ENCODE results near the gene FAM168B.
A peak's percentile ranks its signal among the peaks of the same experiment; 100 is the strongest.

Gene FAM168B

DNA sequence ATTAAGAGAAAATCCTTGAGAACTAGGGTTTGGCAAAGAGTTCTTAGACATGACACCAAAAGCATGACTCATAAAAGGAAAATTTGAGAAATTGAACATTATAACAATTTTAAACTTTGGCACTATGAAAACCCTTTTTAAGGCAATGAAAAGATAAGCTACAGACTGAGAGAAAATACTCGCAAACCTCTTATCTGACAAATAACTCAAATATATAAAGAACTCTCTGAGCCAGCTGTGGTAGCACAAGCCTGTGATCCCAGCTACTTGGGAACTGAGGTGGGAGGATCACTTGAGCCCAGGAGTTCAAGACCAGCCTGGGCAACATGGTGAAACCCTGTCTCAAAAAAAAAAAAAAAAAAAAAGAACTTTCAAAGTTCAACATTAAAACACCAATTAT, 70.5 kb downstream of the FAM168B start:
- DNase-seq (ENCODE audit: low read depth in 2 of 2) = no peak

DNA sequence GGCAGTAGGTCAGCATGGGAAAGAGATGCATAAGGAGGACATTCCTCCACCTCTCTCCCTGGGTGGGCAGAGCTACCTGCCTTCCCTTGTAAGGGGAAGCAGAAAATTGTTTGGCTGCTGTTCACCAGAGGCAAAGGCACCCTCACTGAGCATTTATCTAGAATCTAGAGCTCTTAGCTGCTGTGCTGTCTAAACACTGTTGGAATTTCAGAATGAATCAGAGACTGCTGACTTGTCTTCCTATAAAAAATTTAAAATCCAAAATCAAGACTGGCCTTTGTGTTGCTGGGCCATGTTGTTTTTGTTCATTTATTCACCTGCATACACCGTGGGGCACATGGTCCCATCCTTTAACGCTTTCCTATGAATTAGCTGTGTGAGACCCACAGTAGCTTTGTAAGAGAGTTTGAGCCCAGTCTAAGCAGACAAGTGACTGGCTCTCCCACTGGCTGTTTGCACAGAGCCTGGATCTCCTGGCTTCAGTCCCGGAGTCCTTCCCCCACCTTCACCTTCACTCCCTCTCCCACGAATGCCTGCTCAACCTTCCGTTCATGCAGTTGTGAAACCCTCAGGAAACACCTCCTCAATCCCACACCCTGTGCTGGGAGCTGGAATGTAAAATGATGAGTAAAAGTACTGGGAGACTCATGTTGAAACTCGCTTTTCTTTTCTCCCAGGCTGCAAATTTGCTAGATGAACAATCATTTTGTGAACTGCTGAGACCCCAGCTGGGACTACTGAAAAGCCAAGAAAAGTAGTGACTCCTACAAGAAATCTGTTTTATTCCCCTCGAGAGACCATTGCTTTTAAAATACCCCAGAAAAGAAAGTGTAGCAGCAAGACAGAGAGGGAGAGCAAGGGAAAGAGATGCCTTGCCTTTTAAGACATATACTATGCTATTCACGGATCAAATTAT, 76.2 kb downstream of the FAM168B start:
- peak in 1 of 2 experiments; percentile 11 for DNase-seq (ENCODE audit: low read depth in 2 of 2)

DNA sequence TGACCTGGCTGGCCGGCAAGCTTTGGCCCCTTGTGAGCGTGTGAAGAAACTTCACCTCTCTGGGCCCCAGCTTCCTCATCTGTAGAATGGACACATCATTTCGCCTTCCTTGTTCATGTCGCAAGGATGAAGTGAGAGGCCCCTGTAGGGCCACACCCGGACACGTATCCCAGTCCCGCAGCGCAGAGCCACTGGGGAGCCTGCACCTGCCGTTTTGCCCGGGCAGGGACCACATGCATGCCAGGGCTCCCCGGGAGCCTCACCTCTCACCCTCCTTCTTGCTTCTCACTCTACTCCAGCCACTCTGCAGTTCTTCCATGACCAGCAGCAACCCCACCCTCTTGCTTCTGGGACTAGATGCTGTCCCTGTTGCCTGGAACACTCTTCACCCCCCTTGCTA, 77.5 kb downstream of the FAM168B start:
- DNase-seq (ENCODE audit: low read depth in 2 of 2) = no peak

DNA sequence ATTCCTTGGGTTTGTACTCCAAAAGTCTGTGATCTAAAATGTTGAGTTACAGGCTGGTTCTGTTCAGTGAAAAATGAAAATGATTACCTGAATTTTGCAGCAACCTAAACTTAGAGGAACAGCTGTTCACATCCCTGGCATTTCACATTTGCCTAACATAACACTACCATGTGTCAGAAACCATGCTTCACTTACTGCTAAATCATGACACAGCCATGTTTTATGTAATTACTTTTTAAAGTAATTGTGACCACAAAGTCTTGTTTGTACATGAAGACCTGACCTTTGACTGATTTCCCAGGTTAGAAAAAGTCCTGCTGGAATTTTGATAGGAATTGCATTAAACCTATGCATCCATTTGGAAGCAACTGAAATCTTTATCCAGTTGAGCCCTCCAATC, 79.1 kb downstream of the FAM168B start:
- DNase-seq (ENCODE audit: low read depth in 2 of 2) = no peak

DNA sequence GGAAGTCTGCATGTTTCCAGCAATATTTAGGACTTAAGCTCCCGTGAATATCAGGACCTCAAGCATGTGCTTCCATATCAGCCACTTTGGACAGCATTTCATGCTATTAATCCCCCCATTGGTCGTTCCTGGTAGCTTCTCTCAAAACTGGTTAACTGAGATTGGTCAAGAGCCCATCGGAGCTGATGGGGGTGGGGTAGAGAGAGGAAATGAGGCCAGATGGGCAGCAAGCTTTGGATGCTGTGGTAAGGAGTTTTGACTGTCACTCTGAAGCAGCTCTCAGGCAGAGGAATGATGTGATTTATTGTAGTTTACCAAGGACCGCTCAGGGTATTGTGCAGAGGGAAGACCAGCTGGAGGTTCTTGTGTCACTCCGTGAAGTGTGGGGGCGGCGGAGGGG, 81.8 kb downstream of the FAM168B start:
- no peak for DNase-seq (ENCODE audit: low read depth in 2 of 2)

DNA sequence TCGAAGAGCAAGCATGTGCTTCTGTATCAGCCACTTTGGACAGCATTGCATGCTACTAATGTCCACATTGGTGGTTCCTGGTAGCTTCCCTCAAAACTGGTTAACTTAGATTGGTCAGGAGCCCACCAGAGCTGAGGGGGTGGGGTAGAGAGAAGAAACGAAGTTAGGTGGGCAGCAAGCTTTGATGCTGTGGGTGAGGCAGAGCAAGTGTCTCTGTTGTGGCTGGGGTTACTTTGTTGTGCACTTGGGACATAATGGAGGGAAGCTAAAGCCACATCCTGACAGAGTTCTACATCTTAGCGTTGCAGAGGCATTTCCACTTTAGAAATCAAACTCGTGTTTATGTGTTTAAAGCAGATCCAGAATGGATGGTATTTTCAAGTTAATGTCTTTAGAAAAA, 82.7 kb downstream of the FAM168B start:
- no peak for DNase-seq (ENCODE audit: low read depth in 2 of 2)

DNA sequence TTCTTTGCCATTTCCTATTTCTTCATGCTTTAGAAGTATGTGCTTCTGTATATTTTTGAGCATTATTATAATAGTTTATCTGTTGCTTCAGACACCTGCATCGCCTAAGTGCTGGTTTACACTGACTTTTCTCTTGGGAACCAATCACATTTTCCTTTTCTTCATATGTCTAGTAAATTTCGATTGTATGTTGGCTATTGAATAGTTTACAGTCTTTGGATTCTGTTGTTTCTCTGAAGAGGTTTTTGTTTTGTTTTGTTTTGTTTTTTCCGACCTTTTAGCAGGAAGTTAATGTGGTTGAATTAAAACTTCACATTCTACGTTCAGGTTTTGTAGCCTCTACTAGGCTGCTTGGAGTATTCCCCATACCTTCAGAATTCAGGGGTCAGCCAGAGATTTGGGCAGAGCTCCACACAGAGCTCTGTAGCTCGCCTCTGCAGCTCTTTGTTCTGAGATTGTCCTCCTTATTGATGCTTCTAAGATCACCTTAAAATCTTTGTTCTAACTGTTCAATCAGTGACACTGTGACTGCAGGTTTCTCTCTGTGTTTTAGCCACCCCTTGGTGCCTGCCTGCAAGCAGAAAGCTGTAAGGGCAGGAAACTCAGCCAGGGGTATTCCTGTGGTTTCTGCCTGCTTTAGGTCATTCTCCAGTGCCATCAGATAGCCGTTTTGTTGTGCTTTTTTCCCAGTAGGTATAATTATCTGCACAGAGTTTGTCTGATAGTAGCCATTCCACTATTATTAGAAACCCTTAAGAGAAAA, 83.4 kb downstream of the FAM168B start:
- no peak for DNase-seq (ENCODE audit: low read depth in 2 of 2)

DNA sequence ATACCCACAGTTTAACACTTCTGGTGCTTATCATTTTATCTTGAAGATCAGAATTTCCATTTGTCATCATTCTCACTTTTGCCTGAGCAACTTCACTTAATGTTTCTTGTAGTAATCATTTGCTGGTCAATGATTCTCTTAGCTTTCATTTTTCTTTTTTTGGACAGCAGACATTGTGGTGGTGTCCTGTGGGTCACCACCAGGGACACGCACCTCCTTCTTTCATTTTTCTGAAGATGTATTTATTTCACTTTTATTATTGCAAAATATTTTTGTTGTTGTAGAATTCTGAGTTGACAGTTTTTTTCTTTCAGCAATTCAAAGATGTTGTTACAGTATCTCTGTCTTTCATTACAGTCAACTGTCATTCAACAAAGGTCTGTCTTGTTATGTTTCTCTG, 84.3 kb downstream of the FAM168B start:
- DNase-seq (ENCODE audit: low read depth in 2 of 2) = no peak

DNA sequence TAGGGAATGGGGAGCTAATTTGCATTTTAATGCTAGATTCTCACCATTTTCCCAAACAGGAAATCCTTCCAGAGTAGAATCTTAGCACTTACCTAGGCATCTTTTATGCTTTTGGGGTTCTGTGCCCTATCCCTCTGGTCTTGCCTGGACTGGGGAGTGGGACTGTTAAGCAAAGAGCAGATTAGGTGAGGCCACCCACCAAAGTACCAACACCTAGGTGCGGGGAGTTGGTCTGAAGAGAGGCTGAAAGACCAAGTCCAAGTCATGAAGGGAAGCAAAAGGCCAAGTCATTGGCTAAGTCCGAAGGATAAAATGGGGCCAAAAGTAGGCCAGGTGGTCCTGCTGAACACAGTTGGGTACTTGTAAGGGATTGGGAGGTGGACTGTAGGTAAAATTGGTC, 86.7 kb downstream of the FAM168B start:
- DNase-seq (ENCODE audit: low read depth in 2 of 2) = no peak

DNA sequence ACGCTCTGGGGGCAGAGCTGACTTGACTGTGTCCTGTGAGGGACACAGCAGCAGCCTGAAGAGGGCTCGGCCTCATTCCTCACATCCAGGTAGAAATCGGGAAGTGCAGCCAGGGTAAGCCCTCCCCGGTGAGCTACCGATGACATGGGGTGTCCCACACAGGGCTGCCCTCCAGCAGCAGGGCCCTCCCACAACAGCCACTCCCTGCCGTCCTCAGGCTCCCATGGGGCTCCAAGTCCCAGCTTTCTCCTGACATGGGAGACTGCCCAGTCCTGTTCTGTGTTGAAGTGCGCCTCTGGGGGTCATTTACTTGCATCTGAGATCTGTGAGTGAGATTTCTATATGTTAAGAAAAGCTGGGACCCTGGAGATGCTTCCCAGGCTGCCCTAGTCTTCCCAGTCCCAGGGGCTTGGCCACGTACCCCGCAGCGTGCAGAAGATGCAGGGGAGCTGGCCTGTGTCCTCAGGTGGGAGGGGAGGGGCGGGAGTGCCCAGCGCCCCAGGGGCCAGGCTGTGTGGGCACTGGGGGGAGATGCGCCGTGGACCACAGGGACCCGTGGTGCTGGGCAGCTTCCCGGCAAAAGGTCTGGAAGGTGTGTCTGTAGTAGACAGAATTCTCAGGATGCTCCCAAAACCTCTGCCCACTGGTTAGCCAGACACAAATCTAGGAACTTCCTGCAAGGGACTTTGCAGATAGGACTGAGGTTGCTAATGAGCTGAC, 87.9 kb downstream of the FAM168B start:
- DNase-seq (ENCODE audit: low read depth in 2 of 2) = no peak

DNA sequence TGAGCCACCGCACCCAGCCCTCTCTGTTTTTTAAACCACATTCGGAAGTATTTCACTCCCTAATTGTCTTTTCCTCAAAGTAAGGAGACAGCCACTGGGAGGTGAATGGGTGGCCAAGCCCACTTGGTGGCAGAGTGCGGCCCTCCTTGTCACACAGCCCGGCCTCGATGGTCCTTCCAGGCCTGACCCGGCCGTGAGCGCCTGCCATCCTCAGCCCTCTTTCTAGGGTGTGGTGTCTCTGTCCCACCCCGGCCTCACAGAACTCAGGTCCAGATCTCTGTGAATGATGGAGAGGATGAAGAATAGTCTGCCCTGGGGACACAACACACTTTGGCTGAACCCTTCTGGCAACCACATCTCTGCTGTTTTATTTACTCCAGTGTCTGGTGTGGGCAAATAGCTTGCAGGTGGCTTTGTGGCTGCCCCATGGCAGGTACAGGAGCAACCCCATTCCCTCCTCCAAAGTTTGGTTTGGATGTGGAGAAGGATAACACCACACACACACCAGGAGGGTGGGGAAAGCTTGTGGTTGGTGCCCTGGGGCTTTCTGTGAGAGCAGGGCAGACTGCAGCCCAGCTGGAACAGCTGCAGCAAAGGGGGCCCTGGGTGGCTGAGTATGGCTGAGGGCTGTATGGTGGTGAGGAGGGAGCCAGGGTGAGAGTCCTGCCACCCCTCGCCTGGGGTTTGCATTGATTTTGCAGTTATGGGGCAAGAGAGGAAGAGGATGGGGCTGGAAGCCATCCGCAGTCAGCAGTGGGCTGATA, 88.6 kb downstream of the FAM168B start:
- no peak for DNase-seq (ENCODE audit: low read depth in 2 of 2)

DNA sequence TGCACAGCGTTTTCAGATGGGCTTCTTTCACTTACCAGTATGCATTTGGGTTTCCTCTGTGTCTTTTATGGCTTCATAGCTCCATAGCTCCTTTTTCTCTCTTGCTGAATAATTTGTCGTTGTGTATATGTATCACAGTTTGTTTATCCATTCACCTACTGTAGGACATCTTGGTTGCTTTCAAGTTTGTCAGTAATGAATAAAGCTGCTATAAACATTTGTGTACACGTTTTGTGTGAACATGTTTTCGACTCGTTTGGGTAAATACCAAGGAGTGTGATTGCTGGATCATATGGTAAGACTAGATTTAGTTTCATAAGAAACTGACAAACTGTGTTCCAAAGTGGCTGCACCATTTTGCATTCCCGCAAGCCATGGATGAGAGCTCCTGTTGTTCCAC, 94.7 kb downstream of the FAM168B start:
- no peak for DNase-seq (ENCODE audit: low read depth in 2 of 2)

Measured in fibroblast of skin of left biceps (primary cell).